Small intestine (tissue), 7 donors: ENCODE data around the gene SGMS1. TPM values are rescaled to one million over a fixed set of nuclear protein-coding genes. Genes with fewer than 3 reads are reported as not detected.

ENCODE experiments used
- DNase-seq, 2 donors: peaks; one replicate each; pipeline versions ENCODE4 v3.0.0 to v3.0.0-alpha.2; 2013
- FAIRE-seq: peaks from 2 replicates; lab custom pipeline; 2012; peaks lifted over from hg19 to GRCh38; lab: Jason Lieb, UNC
- H3K27ac ChIP-seq, 3 donors: one replicate each; pipeline ENCODE4 v1.5.1; 2013; ENCODE audit warnings: low read length in 2 of 3, mild to moderate bottlenecking in 2 of 3, control low read depth in 1 of 3, inconsistent platforms in 1 of 3, low read depth in 1 of 3, moderate library complexity in 1 of 3
- H3K27me3 ChIP-seq, 3 donors: one replicate each; pipeline ENCODE4 v1.6.1; 2013; ENCODE audit warnings: low read length in 3 of 3, inconsistent platforms in 1 of 3; ENCODE audit not compliant: control insufficient read depth in 3 of 3, insufficient read depth in 3 of 3
- H3K36me3 ChIP-seq, 3 donors: one replicate each; pipeline ENCODE4 v1.6.1; 2013; ENCODE audit warnings: low read length in 3 of 3, inconsistent platforms in 1 of 3, low read depth in 1 of 3, mild to moderate bottlenecking in 1 of 3, moderate library complexity in 1 of 3; ENCODE audit not compliant: control insufficient read depth in 3 of 3, insufficient read depth in 2 of 3
- H3K4me1 ChIP-seq, 3 donors: one replicate each; pipeline ENCODE4 v1.6.1; 2013; ENCODE audit warnings: low read length in 2 of 3, inconsistent platforms in 1 of 3, low read depth in 1 of 3, mild to moderate bottlenecking in 1 of 3, moderate library complexity in 1 of 3; ENCODE audit not compliant: control insufficient read depth in 3 of 3, insufficient read depth in 2 of 3
- H3K4me3 ChIP-seq, 3 donors: one replicate each; pipeline ENCODE4 v1.5.1; 2013; ENCODE audit warnings: low read length in 3 of 3, control low read depth in 1 of 3, inconsistent platforms in 1 of 3, low read depth in 1 of 3, mild to moderate bottlenecking in 1 of 3, moderate library complexity in 1 of 3
- H3K9me3 ChIP-seq, 2 donors: one replicate each; pipeline ENCODE4 v1.6.1; 2013; ENCODE audit warnings: low read depth in 1 of 2, low read length in 1 of 2; ENCODE audit not compliant: control insufficient read depth in 2 of 2, insufficient read depth in 1 of 2
- WGBS, 3 donors: extraction: QIAGEN DNeasy Blood & Tissue Kit; methylation state at CpG; one replicate each; pipeline ENCODE4 v1.1.7; 2013; 5-methylcytosine and 5-hydroxymethylcytosine counted together
- polyA plus RNA-seq, 4 donors: library from polyadenylated mRNA; stranded (reverse) in 3 of 4; unstranded in 1 of 4; fragments of 200-250 nt in 3 of 4; fragments of 120-200 nt in 1 of 4; gene quantifications; one replicate each; pipeline versions ENCODE4 v1.2.1 to v1.2.3, GENCODE V29; 2013
- donor health status: healthy with polysubstance abuse.
- donor health status: control.
- donor health status: control.
- donor health status: Bipolar disorder and iron deficiency.
- donor health status: healthy.

SGMS1 gene
- polyA plus RNA-seq, 4 donors = 7.6 to 28.2 (median 11.4) TPM

- H3K27me3 ChIP-seq = no peaks in the 10 kb centered on the region
- H3K4me1 ChIP-seq = peaks cover 4 to 10% (median 5%) of the 10 kb centered on the region in 3 donors
- no peak overlapping the region for H3K27ac ChIP-seq
- 59 to 68% (median 65%) methylated on average over 6 of the region's 6 CpGs for WGBS, 3 donors
- DNase-seq (no peak), FAIRE-seq (no peak)
- H3K9me3 ChIP-seq = no peaks in the 10 kb centered on the region
- no peak overlapping the region for H3K4me3 ChIP-seq
- peaks cover 0 to 3% (median 2%) of the 10 kb centered on the region in 3 donors for H3K36me3 ChIP-seq
Measured at GRCh38 chr10:50410066-50410811, 213.5 kb downstream of the SGMS1 start.

GRCh38 chr10:50407076-50407801, 216.5 kb downstream of the SGMS1 start:
- FAIRE-seq (no peak), DNase-seq (no peak)
- peaks cover 0 to 3% (median 2%) of the 10 kb centered on the region in 3 donors for H3K36me3 ChIP-seq
- H3K27me3 ChIP-seq = no peaks in the 10 kb centered on the region
- 90 to 93% (median 91%) methylated on average over 7 of the region's 7 CpGs for WGBS, 3 donors
- H3K4me3 ChIP-seq = no peak overlapping the region
- no peaks in the 10 kb centered on the region for H3K9me3 ChIP-seq
- peaks cover 0 to 2% (median 2%) of the 10 kb centered on the region in 3 donors for H3K4me1 ChIP-seq
- H3K27ac ChIP-seq = no peak overlapping the region

GRCh38 chr10:50406457-50407070, 217.2 kb downstream of the SGMS1 start:
- Histone ChIP-seq H3K4me1 (peaks cover 0 to 2% (median 2%) of the 10 kb centered on the region in 3 donors), H3K4me3 (no peak overlapping the region), H3K27me3 (no peaks in the 10 kb centered on the region), H3K9me3 (no peaks in the 10 kb centered on the region), H3K27ac (no peak overlapping the region), H3K36me3 (peaks cover 0 to 2% (median 0%) of the 10 kb centered on the region in 3 donors)
- 93 to 98% (median 94%) methylated on average over 2 of the region's 2 CpGs for WGBS, 3 donors
- DNase-seq (no peak), FAIRE-seq (no peak)

GRCh38 chr10:50405723-50406122, 218.0 kb downstream of the SGMS1 start:
- H3K36me3 ChIP-seq = peaks cover 0 to 2% (median 0%) of the 10 kb centered on the region in 3 donors
- FAIRE-seq (no peak), DNase-seq (no peak)
- H3K27ac ChIP-seq = no peak overlapping the region
- no peaks in the 10 kb centered on the region for H3K9me3 ChIP-seq
- peaks cover 0 to 2% (median 2%) of the 10 kb centered on the region in 3 donors for H3K4me1 ChIP-seq
- no peaks in the 10 kb centered on the region for H3K27me3 ChIP-seq
- no peak overlapping the region for H3K4me3 ChIP-seq

- DNase-seq (no peak), FAIRE-seq (no peak)
- Histone ChIP-seq H3K27me3 (no peaks in the 10 kb centered on the region), H3K4me3 (no peak overlapping the region), H3K9me3 (no peaks in the 10 kb centered on the region), H3K27ac (no peak overlapping the region), H3K4me1 (no peaks in the 10 kb centered on the region), H3K36me3 (peaks cover 0 to 2% (median 0%) of the 10 kb centered on the region in 3 donors)
- WGBS, 3 donors = 85 to 94% (median 89%) methylated on average over 7 of the region's 7 CpGs
Measured at GRCh38 chr10:50404021-50404773, 219.6 kb downstream of the SGMS1 start.

GRCh38 chr10:50403074-50403473, 220.7 kb downstream of the SGMS1 start:
- FAIRE-seq (no peak), DNase-seq (no peak)
- 76 to 88% (median 83%) methylated on average over 6 of the region's 6 CpGs for WGBS, 3 donors
- H3K9me3 ChIP-seq = no peaks in the 10 kb centered on the region
- H3K36me3 ChIP-seq = peaks cover 0 to 2% (median 0%) of the 10 kb centered on the region in 3 donors
- no peak overlapping the region for H3K27ac ChIP-seq
- H3K4me3 ChIP-seq = no peak overlapping the region
- H3K4me1 ChIP-seq = no peaks in the 10 kb centered on the region
- H3K27me3 ChIP-seq = no peaks in the 10 kb centered on the region

- DNase-seq = no peak
- H3K4me1 ChIP-seq = no peaks in the 10 kb centered on the region
- H3K27ac ChIP-seq = no peak overlapping the region
- H3K4me3 ChIP-seq = no peak overlapping the region
- FAIRE-seq = no peak
- H3K9me3 ChIP-seq = no peaks in the 10 kb centered on the region
- H3K36me3 ChIP-seq = no peaks in the 10 kb centered on the region
- WGBS, 3 donors = 98 to 100% (median 100%) methylated on average over 1 of the region's 1 CpG
- no peaks in the 10 kb centered on the region for H3K27me3 ChIP-seq
Measured at GRCh38 chr10:50402466-50402865, 221.3 kb downstream of the SGMS1 start.

- FAIRE-seq (no peak), DNase-seq (no peak)
- 67 to 86% (median 81%) methylated on average over 3 of the region's 3 CpGs for WGBS, 3 donors
- Histone ChIP-seq H3K36me3 (no peaks in the 10 kb centered on the region), H3K27me3 (no peaks in the 10 kb centered on the region), H3K9me3 (no peaks in the 10 kb centered on the region), H3K4me3 (no peak overlapping the region), H3K27ac (no peak overlapping the region), H3K4me1 (peaks cover 0 to 2% (median 0%) of the 10 kb centered on the region in 3 donors)
Measured at GRCh38 chr10:50400694-50401093, 223.1 kb downstream of the SGMS1 start.
